HT-29 (cell line): ENCODE measurements around the gene TGM2. TPM values are rescaled to one million over a fixed set of nuclear protein-coding genes. Genes with fewer than 3 reads are reported as not detected.

Experiments
- DNase-seq: peaks from one replicate; pipeline ENCODE4 v3.0.0-alpha.2; 2015; ENCODE audit warnings: low spot score
- total RNA-seq: library from RNA; depleted of rRNA; stranded (reverse); fragments of >200 nt; shearing (Covaris generic); gene quantifications from 2 replicates; pipeline ENCODE4 v1.2.3, GENCODE V29; 2014

Gene TGM2
- total RNA-seq, 1 experiment from 2014 or later, result 253 TPM

GRCh38 chr20:38177201-38177600 is 12.1 kb upstream of the TGM2 start:
- DNase-seq, result no peak

- no peak for DNase-seq
Measured at GRCh38 chr20:38175304-38176180, 10.5 kb upstream of the TGM2 start.

- peak; percentile 90 for DNase-seq
Measured at GRCh38 chr20:38173237-38174156, 8.4 kb upstream of the TGM2 start.

GRCh38 chr20:38172408-38172807 is 7.3 kb upstream of the TGM2 start:
- no peak for DNase-seq

- DNase-seq, result no peak
Measured at GRCh38 chr20:38171675-38172043, 6.6 kb upstream of the TGM2 start.

GRCh38 chr20:38170826-38171674 is 6.0 kb upstream of the TGM2 start:
- no peak for DNase-seq

GRCh38 chr20:38170219-38170825 is 5.3 kb upstream of the TGM2 start:
- DNase-seq, result no peak

GRCh38 chr20:38169636-38170193 is 4.6 kb upstream of the TGM2 start:
- DNase-seq, result no peak

GRCh38 chr20:38168791-38169589 is 3.9 kb upstream of the TGM2 start:
- DNase-seq, result no peak

GRCh38 chr20:38167851-38168760 is 3.0 kb upstream of the TGM2 start:
- peak; percentile 74 for DNase-seq

GRCh38 chr20:38167328-38167850 is 2.3 kb upstream of the TGM2 start:
- no peak for DNase-seq

GRCh38 chr20:38166703-38167233 is 1.7 kb upstream of the TGM2 start:
- no peak for DNase-seq

- DNase-seq, result no peak
Measured at GRCh38 chr20:38165966-38166702, 1.1 kb upstream of the TGM2 start.

GRCh38 chr20:38164624-38165088 is 414 bp downstream of the TGM2 start:
- no peak for DNase-seq

GRCh38 chr20:38164069-38164468 is 1.0 kb downstream of the TGM2 start:
- no peak for DNase-seq

GRCh38 chr20:38162878-38163875 is 1.9 kb downstream of the TGM2 start:
- DNase-seq, result no peak
